Natural killer cell (primary cell): ENCODE measurements around the gene RASSF1. TPM values are rescaled to one million over a fixed set of nuclear protein-coding genes. Genes with fewer than 3 reads are reported as not detected.

Source experiments
- ATAC-seq, 3 donors: fragments of 150-1000 bp in 2 of 3; fragments of 200-7000 bp in 1 of 3; cut with Tn5 transposase; 1 replicate in 1 of 3; 2 replicates in 2 of 3; pipeline ENCODE4 v1.10.0; 2021; ENCODE audit warnings: mild to moderate bottlenecking in 2 of 3, moderate library complexity in 2 of 3
- DNase-seq, 2 donors: peaks; one replicate each; pipeline versions ENCODE4 v3.0.0 to v3.0.0-alpha.2; 2013 to 2021; ENCODE audit warnings: mixed read lengths in 1 of 2
- H3K27ac ChIP-seq: one replicate; pipeline ENCODE4 v1.5.1; 2013; ENCODE audit warnings: mild to moderate bottlenecking, low read length
- H3K27me3 ChIP-seq: one replicate; pipeline ENCODE4 v1.6.1; 2013; ENCODE audit warnings: low read length; ENCODE audit not compliant: control insufficient read depth, insufficient read depth
- H3K36me3 ChIP-seq: one replicate; pipeline ENCODE4 v1.6.1; 2013; ENCODE audit warnings: low read length; ENCODE audit not compliant: control insufficient read depth, insufficient read depth
- H3K4me1 ChIP-seq: one replicate; pipeline ENCODE4 v1.6.1; 2013; ENCODE audit warnings: low read length; ENCODE audit not compliant: control insufficient read depth, insufficient read depth
- H3K4me3 ChIP-seq: one replicate; pipeline ENCODE4 v1.5.1; 2013; ENCODE audit warnings: low read length
- H3K9me3 ChIP-seq: one replicate; pipeline ENCODE4 v1.6.1; 2013; ENCODE audit warnings: low read length; ENCODE audit not compliant: control insufficient read depth, insufficient read depth
- H3K27ac Mint-ChIP-seq, 2 donors: one replicate each; pipeline ENCODE4 v1.8.0; 2022; ENCODE audit warnings: mild to moderate bottlenecking in 2 of 2, mixed read lengths in 2 of 2, moderate library complexity in 1 of 2
- H3K27me3 Mint-ChIP-seq, 2 donors: one replicate each; pipeline ENCODE4 v1.8.0; 2022; ENCODE audit warnings: low read depth in 2 of 2, mixed read lengths in 2 of 2
- H3K36me3 Mint-ChIP-seq: one replicate; pipeline ENCODE4 v1.8.0; 2022; ENCODE audit warnings: mixed read lengths
- H3K4me1 Mint-ChIP-seq, 2 donors: one replicate each; pipeline ENCODE4 v1.8.0; 2022; ENCODE audit warnings: mixed read lengths in 2 of 2
- H3K4me3 Mint-ChIP-seq: one replicate; pipeline ENCODE4 v1.8.0; 2022; ENCODE audit warnings: mild to moderate bottlenecking, moderate library complexity, mixed read lengths
- H3K9me3 Mint-ChIP-seq, 2 donors: one replicate each; pipeline ENCODE4 v1.8.0; 2022; ENCODE audit warnings: mixed read lengths in 2 of 2
- WGBS: methylation state at CpG from one replicate; pipeline ENCODE4 v1.1.7; 2013; ENCODE audit warnings: missing lambda C conversion rate; ENCODE audit not compliant: insufficient coverage; 5-methylcytosine and 5-hydroxymethylcytosine counted together
- intact Hi-C: fragments of 100-400 bp; cut with micrococcal nuclease; formaldehyde crosslinking; loops from one replicate; pipeline ENCODE4 v1.14.2; 2022
- total RNA-seq, 4 donors: library from RNA; stranded (reverse); fragments of 120-200 nt in 1 of 4; gene quantifications; one replicate each; pipeline versions ENCODE4 v1.2.3 to v1.2.4, GENCODE V29; 2013 to 2022
- TF ChIP-seq, protein P1 (sequence below): fragments of 200-600 bp; IDR thresholded peaks from one replicate; pipeline ENCODE4 v1.8.0; 2022; ENCODE audit warnings: antibody characterized with exemption

RASSF1 gene
- total RNA-seq, 3 donors from 2014 or later (not counting 1 experiment from before 2014, with no cell fraction given), result 298 to 329 (median 305) TPM

DNA sequence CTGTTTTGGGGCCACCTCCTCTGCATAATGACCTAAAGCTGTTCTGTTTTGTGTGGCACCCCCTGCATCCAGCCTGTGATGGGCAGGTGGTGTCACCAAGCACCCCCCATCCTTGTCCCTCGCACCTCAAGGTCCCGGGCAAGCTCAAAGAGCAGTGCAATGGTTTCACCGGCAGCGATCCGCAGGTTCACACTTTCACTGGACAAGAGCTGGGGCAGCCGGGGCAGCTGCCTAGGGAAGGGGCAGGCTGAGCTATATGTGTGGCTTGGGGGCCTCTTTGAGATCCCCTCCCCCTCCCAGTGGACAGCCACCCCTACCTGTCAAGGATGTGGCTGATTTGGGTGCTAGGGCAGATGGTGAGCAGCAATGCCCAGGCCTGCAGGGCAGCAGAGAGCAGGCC lies 51.5 kb downstream of the RASSF1 start:
- no peak overlapping the region for H3K4me3 ChIP-seq
- no peaks in the 10 kb centered on the region for H3K9me3 ChIP-seq
- H3K27me3 Mint-ChIP-seq, result no peaks in the 10 kb centered on the region
- H3K36me3 ChIP-seq, result peaks cover 23% of the 10 kb centered on the region
- H3K27me3 ChIP-seq, result no peaks in the 10 kb centered on the region
- H3K4me1 Mint-ChIP-seq, result peaks cover 15 to 18% of the 10 kb centered on the region in 2 donors
- TF ChIP-seq, protein P1, sequence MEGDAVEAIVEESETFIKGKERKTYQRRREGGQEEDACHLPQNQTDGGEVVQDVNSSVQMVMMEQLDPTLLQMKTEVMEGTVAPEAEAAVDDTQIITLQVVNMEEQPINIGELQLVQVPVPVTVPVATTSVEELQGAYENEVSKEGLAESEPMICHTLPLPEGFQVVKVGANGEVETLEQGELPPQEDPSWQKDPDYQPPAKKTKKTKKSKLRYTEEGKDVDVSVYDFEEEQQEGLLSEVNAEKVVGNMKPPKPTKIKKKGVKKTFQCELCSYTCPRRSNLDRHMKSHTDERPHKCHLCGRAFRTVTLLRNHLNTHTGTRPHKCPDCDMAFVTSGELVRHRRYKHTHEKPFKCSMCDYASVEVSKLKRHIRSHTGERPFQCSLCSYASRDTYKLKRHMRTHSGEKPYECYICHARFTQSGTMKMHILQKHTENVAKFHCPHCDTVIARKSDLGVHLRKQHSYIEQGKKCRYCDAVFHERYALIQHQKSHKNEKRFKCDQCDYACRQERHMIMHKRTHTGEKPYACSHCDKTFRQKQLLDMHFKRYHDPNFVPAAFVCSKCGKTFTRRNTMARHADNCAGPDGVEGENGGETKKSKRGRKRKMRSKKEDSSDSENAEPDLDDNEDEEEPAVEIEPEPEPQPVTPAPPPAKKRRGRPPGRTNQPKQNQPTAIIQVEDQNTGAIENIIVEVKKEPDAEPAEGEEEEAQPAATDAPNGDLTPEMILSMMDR, result no peak
- H3K27ac ChIP-seq, result no peak overlapping the region
- no peak for ATAC-seq
- H3K4me1 ChIP-seq, result peaks cover 18% of the 10 kb centered on the region
- DNase-seq, result no peak
- H3K36me3 Mint-ChIP-seq, result no peaks in the 10 kb centered on the region
- no peak overlapping the region for H3K4me3 Mint-ChIP-seq
- intact Hi-C loops, result no loop called here
- H3K9me3 Mint-ChIP-seq, result no peaks in the 10 kb centered on the region
- H3K27ac Mint-ChIP-seq, result no peak overlapping the region
- 97% methylated on average over 5 of the region's 6 CpGs for WGBS

DNA sequence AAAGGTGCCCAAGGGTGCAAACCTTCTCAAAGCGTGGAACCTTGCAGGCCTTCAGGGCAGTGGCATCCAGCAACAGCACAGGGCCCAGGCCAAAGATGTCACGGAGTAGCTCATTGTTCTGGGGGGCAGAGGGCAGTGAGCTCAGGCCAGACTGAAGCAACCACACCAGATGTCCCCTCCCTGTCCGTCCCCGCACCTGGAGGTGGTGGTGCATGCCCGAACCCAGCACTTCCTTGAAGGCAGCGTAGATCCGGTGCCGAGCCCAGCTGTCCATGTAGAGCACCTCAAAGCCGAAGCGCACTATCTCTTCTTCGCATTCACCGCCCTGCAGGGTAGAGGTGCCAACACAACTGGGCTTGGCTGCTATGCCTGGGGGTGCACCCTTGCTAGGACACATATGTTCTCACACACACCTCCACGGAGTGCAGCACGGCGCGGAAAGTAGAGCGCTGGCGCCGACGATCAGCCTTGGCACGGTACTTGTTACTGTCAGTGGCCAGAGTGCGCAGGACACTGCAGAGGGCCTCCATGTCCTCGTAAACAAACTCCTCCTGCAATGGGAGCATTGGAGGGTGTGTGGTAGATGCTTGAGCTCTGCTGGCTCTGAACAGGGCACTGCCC lies 52.1 kb downstream of the RASSF1 start:
- intact Hi-C loops, result no loop called here
- TF ChIP-seq, protein P1, result no peak
- Mint-ChIP-seq H3K27ac (no peak overlapping the region), H3K4me3 (no peak overlapping the region), H3K27me3 (no peaks in the 10 kb centered on the region), H3K4me1 (peaks cover 15 to 18% of the 10 kb centered on the region in 2 donors), H3K36me3 (no peaks in the 10 kb centered on the region), H3K9me3 (no peaks in the 10 kb centered on the region)
- Histone ChIP-seq H3K9me3 (no peaks in the 10 kb centered on the region), H3K36me3 (peaks cover 23% of the 10 kb centered on the region), H3K27me3 (no peaks in the 10 kb centered on the region), H3K4me3 (no peak overlapping the region), H3K4me1 (peaks cover 18% of the 10 kb centered on the region), H3K27ac (no peak overlapping the region)
- ATAC-seq (no peak), DNase-seq (no peak)
- 97% methylated on average over 23 of the region's 23 CpGs for WGBS

DNA sequence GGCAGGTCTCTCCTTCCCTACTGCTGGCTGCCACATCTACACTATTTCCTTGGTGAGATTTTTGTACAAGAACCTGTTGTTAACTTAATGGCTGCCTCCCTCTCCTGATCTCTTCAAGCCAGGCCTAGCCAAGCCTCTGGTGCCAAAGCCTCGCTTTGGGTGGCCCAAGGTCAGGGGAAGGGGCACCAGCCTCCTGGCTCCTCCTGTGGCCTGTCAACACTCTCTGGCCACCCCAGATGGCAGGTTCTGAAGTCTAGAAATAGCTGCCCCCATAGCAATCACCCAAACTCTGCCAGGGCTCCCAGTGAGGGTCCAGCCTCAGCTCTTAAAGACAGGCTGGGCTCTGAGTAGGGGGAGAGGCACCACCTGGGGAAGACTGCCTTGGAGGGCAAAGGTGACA lies 53.4 kb downstream of the RASSF1 start:
- Mint-ChIP-seq H3K4me3 (no peak overlapping the region), H3K27ac (no peak overlapping the region), H3K27me3 (no peaks in the 10 kb centered on the region), H3K9me3 (no peaks in the 10 kb centered on the region), H3K36me3 (no peaks in the 10 kb centered on the region), H3K4me1 (peaks cover 6 to 10% of the 10 kb centered on the region in 2 donors)
- no peak for ATAC-seq
- H3K36me3 ChIP-seq, result peaks cover 23% of the 10 kb centered on the region
- H3K4me1 ChIP-seq, result peaks cover 11% of the 10 kb centered on the region
- DNase-seq, result no peak
- TF ChIP-seq, protein P1, result no peak
- intact Hi-C loops, result no loop called here
- H3K4me3 ChIP-seq, result no peak overlapping the region
- 92% methylated on average over 1 of the region's 1 CpG for WGBS
- H3K27ac ChIP-seq, result no peak overlapping the region
- H3K27me3 ChIP-seq, result no peaks in the 10 kb centered on the region
- no peaks in the 10 kb centered on the region for H3K9me3 ChIP-seq
